Erythroblast (primary cell): ENCODE results near the gene ZFP37.
"Not testable (repeated sequence)": the region's sequence is repeated elsewhere in the genome, so short reads cannot be mapped to it uniquely, and the experiment has no call there.

Experiments
- GATA1 ChIP-seq: IDR thresholded peaks from 2 replicates; pipeline ENCODE4 v1.6.1; 2011; ENCODE audit warnings: low read depth, mild to moderate bottlenecking, control low read depth, low read length, moderate library complexity
- POLR2A ChIP-seq: IDR thresholded peaks from 2 replicates; pipeline ENCODE4 v1.6.1; 2011; ENCODE audit warnings: mild to moderate bottlenecking, low read length

- not testable (repeated sequence) for TF ChIP-seq POLR2A, GATA1
Observed at GRCh38 chr9:113089143-113089505, 32.6 kb upstream of the ZFP37 start.
